B cell (primary cell): ENCODE measurements around the gene MAFG. TPM values are rescaled to one million over a fixed set of nuclear protein-coding genes. Genes with fewer than 3 reads are reported as not detected.

ENCODE experiments used
- ATAC-seq: fragments of 200-7000 bp; cut with Tn5 transposase; one replicate; pipeline ENCODE4 v1.10.0; 2021; ENCODE audit warnings: low read depth, mild to moderate bottlenecking, moderate number of reproducible peaks, moderate library complexity
- CTCF ChIA-PET: fragments of 350-600 bp; sonication (Branson Sonifier 250); formaldehyde crosslinking; loops from one replicate; lab custom pipeline; 2021; ENCODE audit warnings: antibody characterized with exemption, inconsistent platforms; lab: Charles Lee
- POLR2A ChIA-PET: fragments of 350-600 bp; sonication (Branson Sonifier 250); formaldehyde crosslinking; loops from one replicate; lab custom pipeline; 2021; ENCODE audit warnings: antibody characterized with exemption; lab: Charles Lee
- DNase-seq: peaks from one replicate; pipeline ENCODE4 v3.0.0; 2013
- H2AFZ ChIP-seq: 2 replicates; pipeline ENCODE4 v1.6.1; 2012; ENCODE audit warnings: mild to moderate bottlenecking, low read depth, low read length; ENCODE audit not compliant: insufficient read depth, poor library complexity, severe bottlenecking
- H3K27ac ChIP-seq, 2 donors: 1 replicate in 1 of 2; 2 replicates in 1 of 2; pipeline ENCODE4 v1.5.1; 2012 to 2013; ENCODE audit warnings: low read length in 2 of 2, mild to moderate bottlenecking in 2 of 2, moderate library complexity in 1 of 2
- H3K27me3 ChIP-seq, 4 experiments: fragments of 200-600 bp in 1 of 4; sonication (generic) in 1 of 4; replicated peaks in 1 of 4; 1 replicate in 2 of 4; 2 replicates in 2 of 4; pipeline versions ENCODE4 v1.6.1 to v1.7.0; 2013 to 2016; ENCODE audit warnings: low read length in 3 of 4, mild to moderate bottlenecking in 2 of 4, mixed read lengths in 1 of 4, moderate library complexity in 1 of 4; ENCODE audit not compliant: insufficient read depth in 4 of 4, control insufficient read depth in 3 of 4; ENCODE audit errors: control extremely low read depth in 1 of 4
- H3K36me3 ChIP-seq, 2 experiments: replicated peaks in 1 of 2; 1 replicate in 1 of 2; 2 replicates in 1 of 2; pipeline versions ENCODE4 v1.6.1 to v1.7.1; 2013; ENCODE audit warnings: low read length in 1 of 2; ENCODE audit not compliant: insufficient read depth in 2 of 2, control insufficient read depth in 1 of 2; ENCODE audit errors: control extremely low read depth in 1 of 2, extremely low read depth in 1 of 2
- H3K4me1 ChIP-seq, 2 donors: fragments of 200-600 bp in 1 of 2; sonication (generic) in 1 of 2; 1 replicate in 1 of 2; 2 replicates in 1 of 2; pipeline versions ENCODE4 v1.5.1 to v1.6.1; 2013 to 2017; ENCODE audit warnings: low read length in 2 of 2; ENCODE audit not compliant: control insufficient read depth in 2 of 2, insufficient read depth in 2 of 2
- H3K4me2 ChIP-seq: replicated peaks from 2 replicates; pipeline ENCODE3; 2012; ENCODE audit warnings: mild to moderate bottlenecking, low read depth, low read length; ENCODE audit not compliant: poor library complexity, severe bottlenecking
- H3K4me3 ChIP-seq, 5 experiments: fragments of 200-600 bp in 1 of 5; sonication (generic) in 1 of 5; 1 replicate in 3 of 5; 2 replicates in 2 of 5; pipeline versions ENCODE4 v1.5.1 to v1.7.0; 2011 to 2016; ENCODE audit warnings: low read length in 4 of 5, mild to moderate bottlenecking in 4 of 5, low read depth in 2 of 5, control low read depth in 1 of 5, moderate library complexity in 1 of 5; ENCODE audit not compliant: insufficient read depth in 1 of 5; ENCODE audit errors: control extremely low read depth in 1 of 5, extremely low read depth in 1 of 5
- H3K79me2 ChIP-seq: fragments of 200-600 bp; sonication (generic); one replicate; pipeline ENCODE4 v1.6.0; 2016; ENCODE audit warnings: low read length; ENCODE audit not compliant: control insufficient read depth, insufficient read depth
- H3K9ac ChIP-seq: fragments of 200-600 bp; sonication (generic); 2 replicates; pipeline ENCODE4 v1.6.1; 2017; ENCODE audit warnings: mild to moderate bottlenecking, low read length, moderate library complexity
- H3K9me3 ChIP-seq, 3 donors: one replicate each; pipeline versions ENCODE4 v1.6.1 to v1.7.1; 2013; ENCODE audit warnings: low read length in 2 of 3; ENCODE audit not compliant: control insufficient read depth in 2 of 3, insufficient read depth in 1 of 3; ENCODE audit errors: control extremely low read depth in 1 of 3
- H4K20me1 ChIP-seq: 2 replicates; pipeline ENCODE4 v1.6.0; 2012; ENCODE audit warnings: mild to moderate bottlenecking, low read length; ENCODE audit not compliant: insufficient read depth, control insufficient read depth, poor library complexity, severe bottlenecking
- H3K27ac Mint-ChIP-seq: one replicate; pipeline ENCODE4 v1.8.0; 2021; ENCODE audit warnings: mixed read lengths
- H3K27me3 Mint-ChIP-seq: one replicate; pipeline ENCODE4 v1.8.0; 2021; ENCODE audit warnings: mixed read lengths
- H3K4me1 Mint-ChIP-seq: one replicate; pipeline ENCODE4 v1.8.0; 2021; ENCODE audit warnings: mixed read lengths
- H3K4me3 Mint-ChIP-seq: one replicate; pipeline ENCODE4 v1.8.0; 2021; ENCODE audit warnings: mixed read lengths
- H3K9me3 Mint-ChIP-seq: one replicate; pipeline ENCODE4 v1.8.0; 2022; ENCODE audit warnings: mixed read lengths; ENCODE audit not compliant: insufficient read depth
- CTCF ChIP-seq: fragments of 200-600 bp; IDR thresholded peaks from one replicate; pipeline ENCODE4 v1.8.0; 2022; ENCODE audit warnings: antibody characterized with exemption, mild to moderate bottlenecking
- EZH2 ChIP-seq: IDR thresholded peaks from 2 replicates; pipeline ENCODE4 v1.6.1; 2012; ENCODE audit warnings: borderline replicate concordance, low read depth, mild to moderate bottlenecking, moderate library complexity, low read length; ENCODE audit not compliant: insufficient read depth, poor library complexity, severe bottlenecking
- WGBS: methylation state at CpG from one replicate; pipeline ENCODE4 v1.1.5; 2013; ENCODE audit warnings: missing lambda C conversion rate; ENCODE audit not compliant: insufficient coverage; 5-methylcytosine and 5-hydroxymethylcytosine counted together
- intact Hi-C: fragments of 100-400 bp; cut with micrococcal nuclease; formaldehyde crosslinking; loops from one replicate; pipeline ENCODE4 v1.10.0; 2022
- polyA plus RNA-seq: library from polyadenylated mRNA; depleted of rRNA; stranded (reverse); fragments of >200 nt; gene quantifications from 2 replicates; pipeline ENCODE4 v1.2.3, GENCODE V29; 2012
- total RNA-seq, 2 donors: library from RNA; stranded (reverse); fragments of 120-200 nt in 1 of 2; gene quantifications; 1 replicate in 1 of 2; 2 replicates in 1 of 2; pipeline versions ENCODE4 v1.2.3 to v1.2.4, GENCODE V29; 2013 to 2022

The MAFG gene
- total and polyA plus RNA-seq, 2 donors (not counting 1 experiment from before 2014, with no cell fraction given) = 11.4 to 27.9 TPM

- TF ChIP-seq CTCF = no peak
- no peak for TF ChIP-seq EZH2
- Mint-ChIP-seq H3K4me3 (no peak overlapping the region), H3K27ac (no peak overlapping the region), H3K4me1 (peaks cover 15% of the 10 kb centered on the region), H3K9me3 (no peaks in the 10 kb centered on the region), H3K27me3 (no peaks in the 10 kb centered on the region)
- Histone ChIP-seq H3K4me3 (no peak overlapping the region), H3K79me2 (no peaks in the 10 kb centered on the region), H3K4me2 (no peak overlapping the region), H3K27me3 (peaks cover 0 to 8% (median 2%) of the 10 kb centered on the region in 4 experiments), H3K27ac (no peak overlapping the region), H4K20me1 (no peaks in the 10 kb centered on the region), H2AFZ (no peak overlapping the region), H3K9ac (no peak overlapping the region), H3K36me3 (no peaks in the 10 kb centered on the region), H3K4me1 (peaks cover 24 to 27% of the 10 kb centered on the region in 2 donors), H3K9me3 (peaks cover 0 to 7% (median 4%) of the 10 kb centered on the region in 3 donors)
- CTCF ChIA-PET = interaction anchor here (0.9 to 1.6 kb wide), 2 partner anchors 10 to 62 kb away, joined by 3 to 11 read pairs; partner anchors contain the start of gene RAC3
- 89% methylated on average over 9 of the region's 12 CpGs for WGBS
- ATAC-seq = no peak
- intact Hi-C loops = loop anchor here (1.0 kb wide), 1 partner anchor 8 kb away; the partner anchor contains the start of gene ASPSCR1
- DNase-seq = no peak
- POLR2A ChIA-PET = interaction anchor here (2.7 kb wide), 1 partner anchor 8 kb away, joined by 28 read pairs; the partner anchor contains the start of gene ASPSCR1
Observed at GRCh38 chr17:81968850-81969812, 41.6 kb upstream of the MAFG start.
